NCI-H2107 (cell line): ENCODE data around the gene PPP2R2C.

Source experiments
- DNase-seq: peaks from one replicate; lab custom pipeline; 2025; lab: John Stamatoyannopoulos, UW

Gene PPP2R2C

DNA sequence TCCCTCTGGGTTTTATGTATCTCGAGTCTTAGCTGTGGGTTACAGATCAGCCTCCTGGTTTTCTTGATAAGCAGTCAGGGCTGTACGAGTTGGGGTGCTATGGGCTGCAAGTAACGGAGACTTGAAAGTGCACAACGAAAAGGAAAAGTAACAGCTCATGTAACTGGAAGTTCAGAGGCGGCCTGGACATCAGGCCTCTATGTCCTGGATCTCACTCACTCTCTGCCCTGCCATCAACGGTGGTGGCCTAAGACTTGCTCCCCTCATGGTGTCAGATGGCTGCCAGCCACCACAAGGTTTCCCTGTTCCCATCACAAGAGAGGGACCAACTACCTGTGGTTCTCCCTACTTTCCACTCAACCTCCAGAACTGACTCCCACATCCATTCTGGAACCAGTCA, 4.8 kb downstream of the PPP2R2C start:
- no peak for DNase-seq

DNA sequence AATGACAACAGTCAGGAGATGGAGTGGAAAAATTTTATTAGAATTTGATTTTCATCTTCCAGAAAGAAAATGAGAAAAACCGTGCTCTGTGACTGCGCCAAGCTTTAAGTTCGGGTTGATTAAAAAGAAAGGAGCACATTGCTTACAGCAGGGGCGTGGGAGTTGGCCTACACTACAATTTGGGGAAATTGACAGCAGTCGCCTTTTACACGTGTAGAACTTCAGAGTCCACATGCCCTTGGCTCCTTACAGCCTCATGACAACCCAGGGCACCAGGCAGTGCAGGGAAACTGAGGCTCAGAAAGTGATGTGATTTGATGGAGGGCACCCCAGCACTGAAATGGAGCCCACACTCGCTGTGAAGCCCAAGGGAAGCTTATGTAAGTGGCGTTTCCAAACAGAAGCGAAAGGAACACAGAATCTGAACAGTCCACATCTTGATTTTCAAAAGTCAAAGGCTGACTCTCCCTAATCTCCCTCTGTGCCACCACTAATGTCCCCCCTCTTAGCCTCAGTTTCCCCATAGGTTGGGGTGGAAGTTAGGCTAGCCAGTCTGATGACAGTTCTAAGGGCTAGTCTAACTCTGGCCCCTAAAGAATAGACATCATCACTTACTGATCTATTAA, 5.5 kb downstream of the PPP2R2C start:
- DNase-seq = no peak

GRCh38 chr4:6465955-6466354, 6.5 kb downstream of the PPP2R2C start:
- DNase-seq = no peak

GRCh38 chr4:6464842-6465588, 7.4 kb downstream of the PPP2R2C start:
- no peak for DNase-seq

- no peak for DNase-seq
Measured at GRCh38 chr4:6463311-6464289, 8.8 kb downstream of the PPP2R2C start.

DNA sequence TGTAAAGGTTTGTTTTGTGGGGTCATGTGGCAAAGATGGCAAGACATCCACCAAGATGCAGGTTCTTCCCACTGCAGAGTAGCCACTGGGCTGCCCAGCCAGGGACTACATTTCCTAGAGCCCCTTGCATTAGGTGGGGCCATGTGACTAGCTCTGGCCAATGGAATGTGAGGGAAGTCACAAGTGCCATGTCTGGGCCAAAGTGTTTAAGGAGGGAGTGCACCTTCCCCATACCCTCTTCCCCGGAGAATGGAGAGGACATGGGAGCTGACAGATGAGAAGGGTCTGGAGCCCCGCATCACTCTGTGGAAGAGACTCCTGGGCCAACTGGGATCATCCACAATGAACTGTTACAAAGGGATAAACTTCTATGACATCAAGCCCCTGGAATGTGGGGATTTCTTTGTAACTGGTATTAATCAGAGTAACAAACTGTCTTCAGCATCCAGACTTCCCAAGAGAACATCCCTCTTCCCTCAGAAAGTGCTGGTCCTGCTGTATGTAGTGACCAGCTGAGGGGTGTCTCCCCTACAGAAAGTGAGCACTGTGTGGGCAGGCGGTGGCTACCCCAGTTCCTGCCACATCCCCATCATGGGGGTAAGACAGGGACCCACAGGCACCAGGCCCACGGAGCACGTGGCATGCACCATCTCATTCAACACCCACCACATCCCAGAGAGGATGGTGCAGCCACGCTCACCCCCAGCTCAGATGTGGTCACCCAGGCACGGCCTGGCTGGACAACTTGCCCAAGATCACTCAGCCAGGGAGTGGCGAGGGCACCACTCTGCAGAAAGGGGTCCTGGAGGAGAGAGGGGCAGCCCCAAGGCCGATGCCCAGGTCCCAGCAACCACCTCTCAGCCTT, 10.9 kb downstream of the PPP2R2C start:
- DNase-seq = no peak

GRCh38 chr4:6460876-6461275, 11.5 kb downstream of the PPP2R2C start:
- no peak for DNase-seq

DNA sequence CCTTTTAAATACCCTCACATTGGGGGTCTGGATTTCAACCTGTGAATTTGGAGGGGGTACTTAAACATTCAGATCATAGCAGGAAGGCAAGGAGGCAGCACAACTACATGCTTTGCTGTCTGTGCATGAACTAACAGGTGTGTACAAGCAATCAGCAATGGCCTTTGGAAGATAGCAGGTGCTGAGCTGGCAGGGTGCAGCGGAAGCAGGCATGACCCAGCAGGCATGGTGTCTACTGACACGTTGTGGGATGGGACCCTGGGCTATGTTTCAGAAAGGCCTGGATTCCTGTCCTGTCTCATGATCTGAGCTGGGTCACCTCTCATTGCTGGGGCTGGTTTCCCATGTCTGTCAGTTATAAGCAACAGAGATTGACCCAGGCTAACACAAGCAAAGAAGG, 13.9 kb downstream of the PPP2R2C start:
- DNase-seq = no peak

GRCh38 chr4:6456450-6456849, 16.0 kb downstream of the PPP2R2C start:
- DNase-seq = no peak

- no peak for DNase-seq
Measured at GRCh38 chr4:6454112-6454910, 18.1 kb downstream of the PPP2R2C start.

- DNase-seq = no peak
Measured at GRCh38 chr4:6453688-6453990, 18.8 kb downstream of the PPP2R2C start.

DNA sequence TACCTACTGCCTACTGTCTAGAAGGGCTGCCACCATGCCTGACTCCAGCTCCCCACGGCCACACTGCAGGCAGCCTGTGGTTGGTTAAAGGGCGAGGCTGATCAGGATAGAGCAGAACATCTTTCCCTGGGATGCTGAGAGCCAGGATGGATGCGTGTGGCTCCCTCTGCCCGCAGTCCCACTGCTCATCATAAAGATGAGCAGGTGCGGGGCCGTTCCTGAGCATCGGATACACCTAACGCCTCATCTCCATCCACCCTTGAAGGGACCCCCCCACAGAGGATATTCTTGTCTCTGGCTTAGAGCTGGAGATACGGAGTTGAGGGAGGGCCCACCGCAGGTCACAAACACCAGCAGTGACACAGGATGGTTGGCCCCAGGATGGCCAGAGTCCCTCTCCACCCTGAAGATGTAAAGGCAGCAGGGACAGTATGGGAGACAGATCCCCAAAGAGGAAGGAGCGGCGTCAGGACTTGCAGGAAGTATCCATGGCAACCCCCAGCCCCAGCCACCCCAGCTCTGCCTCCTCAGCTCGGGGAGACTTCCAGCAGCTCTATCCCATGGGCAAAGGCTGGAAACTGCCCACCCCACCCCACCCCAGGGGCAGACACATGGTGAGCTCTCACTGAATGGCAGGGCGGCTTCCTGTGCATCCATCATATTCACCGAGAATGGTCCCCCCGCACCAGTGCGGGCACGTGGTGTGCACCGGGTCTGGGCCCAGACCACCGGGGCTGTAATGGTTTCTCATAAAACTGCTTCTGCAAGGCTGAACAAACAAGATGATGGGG, 19.3 kb downstream of the PPP2R2C start:
- no peak for DNase-seq

DNA sequence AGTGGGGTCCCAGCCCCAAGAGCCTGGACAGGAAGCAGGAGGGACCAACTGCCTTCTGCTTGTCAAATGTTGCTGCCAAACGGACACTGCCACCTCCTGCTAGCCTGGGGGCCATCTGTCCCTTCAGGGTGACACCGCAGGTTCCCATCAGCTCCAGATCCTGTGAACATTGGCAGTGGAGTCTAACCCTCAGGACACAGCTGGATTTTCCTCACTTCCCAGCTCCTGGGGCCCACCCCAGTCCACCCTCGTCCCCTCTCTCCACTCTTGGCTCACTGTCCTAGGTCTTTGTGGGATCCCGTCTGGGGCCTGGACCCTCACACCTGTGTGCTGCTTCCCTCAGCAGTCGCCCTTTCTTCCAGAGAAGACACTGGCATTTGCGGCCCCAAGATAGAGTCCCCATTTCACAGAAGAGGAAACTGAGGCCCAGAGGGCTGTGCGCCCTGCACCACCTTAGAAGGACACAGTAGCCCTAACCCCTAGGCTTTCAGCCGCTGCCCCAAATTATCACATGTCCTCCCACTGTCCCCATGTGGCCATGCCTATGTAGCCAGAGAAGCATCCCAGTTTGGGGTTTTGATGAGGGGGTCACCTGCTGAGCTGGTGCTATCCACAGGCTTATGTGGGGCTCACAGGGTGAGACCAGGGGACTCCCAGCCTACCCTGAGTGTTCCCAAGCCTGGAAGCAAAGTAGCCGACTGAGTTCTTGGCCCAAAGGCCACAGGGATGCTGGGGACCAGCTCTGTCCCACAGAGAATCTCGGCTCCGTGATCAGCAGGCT, 20.1 kb downstream of the PPP2R2C start:
- DNase-seq = no peak

DNA sequence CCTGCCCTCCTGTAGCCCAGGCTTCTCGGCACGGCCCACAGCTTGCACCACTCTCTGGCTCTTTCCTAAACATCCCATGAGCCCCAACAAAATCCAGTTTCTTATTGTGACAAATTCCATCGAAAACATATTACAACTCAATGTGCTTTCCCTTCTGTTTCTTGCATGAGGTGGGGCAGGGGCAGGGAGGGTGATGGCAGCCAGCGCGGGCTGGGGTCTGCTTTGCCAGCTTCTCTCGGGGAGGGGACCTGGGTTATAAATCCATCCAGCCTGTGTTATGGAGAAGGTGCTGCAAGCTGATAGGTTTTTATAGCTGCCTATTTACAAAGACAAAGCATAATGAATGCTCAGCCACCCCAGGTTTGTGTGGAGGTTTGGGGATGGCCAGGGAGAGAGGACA, 21.1 kb downstream of the PPP2R2C start:
- DNase-seq = no peak

GRCh38 chr4:6450709-6451108, 21.7 kb downstream of the PPP2R2C start:
- no peak for DNase-seq

DNA sequence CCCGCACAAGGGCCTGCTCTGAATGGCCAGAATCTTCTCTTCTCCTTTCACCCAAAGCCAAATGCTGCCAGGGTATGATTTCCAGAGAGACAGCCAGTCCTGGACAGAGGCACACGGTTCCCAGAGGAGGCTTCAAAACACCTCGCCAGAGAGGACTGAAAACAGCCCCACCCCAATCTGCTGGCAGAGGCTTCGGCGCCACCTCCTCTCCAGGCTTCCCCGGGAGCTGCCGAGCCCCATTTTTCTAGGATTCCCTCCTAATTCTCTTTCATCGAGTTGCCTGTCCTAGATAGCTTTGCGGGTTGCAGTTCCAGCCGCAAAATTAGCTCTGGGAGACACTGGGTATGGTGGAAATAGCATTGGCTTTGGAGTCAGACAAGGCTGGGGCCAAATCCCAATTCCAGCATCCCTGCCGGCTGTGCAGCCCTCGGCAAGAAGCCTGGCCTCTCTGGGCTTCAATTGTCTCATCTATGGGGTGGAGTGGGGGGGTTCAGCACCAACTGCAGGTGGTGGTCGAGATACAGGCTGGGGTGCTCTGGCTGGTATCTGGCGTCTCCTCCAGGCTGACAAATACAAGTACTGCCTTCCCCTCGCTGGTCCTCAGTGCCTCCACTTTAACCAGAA, 22.6 kb downstream of the PPP2R2C start:
- no peak for DNase-seq

DNA sequence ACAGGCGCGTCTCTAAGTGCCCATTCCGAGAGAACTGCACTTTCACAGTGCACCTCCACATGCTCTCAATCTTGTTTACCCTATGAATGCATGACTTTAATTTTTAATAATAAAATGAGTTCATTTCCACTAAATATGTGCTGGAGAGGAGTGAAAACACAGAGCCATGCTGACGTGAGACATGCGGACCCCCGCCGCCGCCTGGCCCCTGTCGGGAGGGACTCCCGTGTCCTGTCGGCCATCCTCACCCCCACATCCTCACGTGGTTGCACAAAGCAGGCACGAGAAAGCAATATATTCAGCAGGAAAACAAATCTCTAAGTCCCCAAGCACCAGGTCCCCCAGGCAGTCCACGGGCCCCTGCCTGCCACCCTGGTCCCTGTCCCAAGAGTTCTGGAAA, 23.1 kb downstream of the PPP2R2C start:
- DNase-seq = no peak

- no peak for DNase-seq
Measured at GRCh38 chr4:6448476-6449170, 23.8 kb downstream of the PPP2R2C start.
